Endothelial cell of umbilical vein (primary cell): ENCODE data around the gene ATG10. TPM values are rescaled to one million over a fixed set of nuclear protein-coding genes. Genes with fewer than 3 reads are reported as not detected.
"Not testable (repeated sequence)": the region's sequence is repeated elsewhere in the genome, so short reads cannot be mapped to it uniquely, and the experiment has no call there.

Source experiments
- BruUV-seq: library from RNA; stranded (reverse); fragments of 400-500 nt; replicated peaks from 2 replicates; lab custom pipeline; 2021; lab: Mats Ljungman, UMichigan
- CTCF ChIA-PET: fragments of 300-600, 350-600 bp; sonication (Branson Sonifier 250); formaldehyde crosslinking; loops from one replicate; lab custom pipeline; 2021; ENCODE audit warnings: antibody characterized with exemption, inconsistent platforms; lab: Charles Lee
- POLR2A ChIA-PET: fragments of 300-600, 350-600 bp; sonication (Branson Sonifier 250); formaldehyde crosslinking; loops from one replicate; lab custom pipeline; 2021; ENCODE audit warnings: antibody characterized with exemption, inconsistent platforms; lab: Charles Lee
- DNase-seq: peaks from one replicate; pipeline ENCODE4 v3.0.0-alpha.2; 2011; ENCODE audit warnings: low read depth, low spot score
- FAIRE-seq: peaks from 2 replicates; lab custom pipeline; 2011; peaks lifted over from hg19 to GRCh38; lab: Jason Lieb, UNC
- H2AFZ ChIP-seq: 2 replicates; pipeline ENCODE4 v1.6.0; 2012; ENCODE audit warnings: low read depth, low read length, control low read depth, inconsistent platforms
- H3K27ac ChIP-seq: 2 replicates; pipeline ENCODE4 v1.5.1; 2011; ENCODE audit warnings: low read depth, mild to moderate bottlenecking, control low read depth, low read length, moderate library complexity; ENCODE audit not compliant: insufficient read depth
- H3K27me3 ChIP-seq, 2 experiments: 2 replicates each; pipeline versions ENCODE4 v1.6.0 to v1.6.1; 2011; ENCODE audit warnings: low read length in 2 of 2, mixed read lengths in 1 of 2; ENCODE audit not compliant: control insufficient read depth in 2 of 2, insufficient read depth in 2 of 2
- H3K36me3 ChIP-seq, 2 experiments: 2 replicates in 1 of 2; 3 replicates in 1 of 2; pipeline ENCODE4 v1.5.1; 2011; ENCODE audit warnings: low read length in 2 of 2, mild to moderate bottlenecking in 1 of 2, moderate library complexity in 1 of 2; ENCODE audit not compliant: control insufficient read depth in 2 of 2, insufficient read depth in 2 of 2; ENCODE audit errors: extremely low read depth in 1 of 2
- H3K4me1 ChIP-seq: 3 replicates; pipeline ENCODE4 v1.5.1; 2011; ENCODE audit warnings: mild to moderate bottlenecking, low read length; ENCODE audit not compliant: control insufficient read depth, insufficient read depth; ENCODE audit errors: extremely low read depth
- H3K4me2 ChIP-seq: 2 replicates; pipeline ENCODE4 v1.6.1; 2011; ENCODE audit warnings: low read length, control low read depth, mixed read lengths; ENCODE audit not compliant: insufficient read depth
- H3K4me3 ChIP-seq, 3 experiments: fragments of 200-600 bp in 1 of 3; sonication (generic), shearing (Covaris generic) in 1 of 3; replicated peaks in 1 of 3; 2 replicates each; pipeline ENCODE4 v1.5.1; 2011 to 2016; ENCODE audit warnings: control low read depth in 3 of 3, low read length in 3 of 3, mild to moderate bottlenecking in 2 of 3, inconsistent platforms in 1 of 3, low read depth in 1 of 3, moderate library complexity in 1 of 3; ENCODE audit not compliant: insufficient read depth in 1 of 3
- H3K79me2 ChIP-seq: 2 replicates; pipeline ENCODE4 v1.6.0; 2012; ENCODE audit warnings: low read length, inconsistent platforms; ENCODE audit not compliant: control insufficient read depth, insufficient read depth
- H3K9ac ChIP-seq: replicated peaks from 2 replicates; pipeline ENCODE3; 2011; ENCODE audit warnings: low read length, control low read depth; ENCODE audit not compliant: insufficient read depth; ENCODE audit errors: extremely low read depth
- H3K9me1 ChIP-seq: replicated peaks from 3 replicates; pipeline ENCODE4 v1.6.0; 2011; ENCODE audit warnings: mild to moderate bottlenecking, low read length; ENCODE audit not compliant: control insufficient read depth, insufficient read depth; ENCODE audit errors: extremely low read depth
- H3K9me3 ChIP-seq: replicated peaks from 2 replicates; pipeline ENCODE4 v1.5.1; 2012; ENCODE audit warnings: low read length, inconsistent platforms; ENCODE audit not compliant: control insufficient read depth, insufficient read depth
- H4K20me1 ChIP-seq: replicated peaks from 2 replicates; pipeline ENCODE3; 2011; ENCODE audit warnings: mild to moderate bottlenecking, low read length; ENCODE audit not compliant: control insufficient read depth, insufficient read depth; ENCODE audit errors: extremely low read depth
- CTCF ChIP-seq, 2 donors: IDR thresholded peaks; 1 replicate in 1 of 2; 2 replicates in 1 of 2; pipeline ENCODE4 v1.5.1; 2011; ENCODE audit warnings: low read length in 2 of 2, mild to moderate bottlenecking in 2 of 2, moderate library complexity in 2 of 2, control low read depth in 1 of 2, inconsistent platforms in 1 of 2, low read depth in 1 of 2; ENCODE audit not compliant: insufficient read depth in 1 of 2; ENCODE audit errors: extremely low read depth in 1 of 2
- EZH2 ChIP-seq: IDR thresholded peaks from 2 replicates; pipeline ENCODE4 v1.6.1; 2012; ENCODE audit warnings: borderline replicate concordance, low read depth, mild to moderate bottlenecking, moderate library complexity, low read length, inconsistent platforms; ENCODE audit not compliant: severe bottlenecking
- FOS ChIP-seq: IDR thresholded peaks from 2 replicates; pipeline ENCODE4 v1.6.1; 2011; ENCODE audit warnings: mild to moderate bottlenecking, low read length, moderate library complexity, borderline replicate concordance; ENCODE audit not compliant: insufficient read depth
- GATA2 ChIP-seq: IDR thresholded peaks from 2 replicates; pipeline ENCODE4 v1.7.0; 2011; ENCODE audit warnings: low read depth, mild to moderate bottlenecking, moderate library complexity, mixed read lengths, low read length; ENCODE audit not compliant: insufficient read length, insufficient read depth
- JUN ChIP-seq: IDR thresholded peaks from 2 replicates; pipeline ENCODE4 v1.6.1; 2011; ENCODE audit warnings: borderline replicate concordance, low read depth; ENCODE audit not compliant: insufficient read length, insufficient read depth
- MAX ChIP-seq: IDR thresholded peaks from 2 replicates; pipeline ENCODE4 v1.6.1; 2011; ENCODE audit not compliant: insufficient read depth, insufficient read length
- MYC ChIP-seq: IDR thresholded peaks from one replicate; pipeline ENCODE4 v1.6.1; 2011; ENCODE audit warnings: mild to moderate bottlenecking, low read depth, low read length
- POLR2A ChIP-seq: IDR thresholded peaks from 2 replicates; pipeline ENCODE4 v1.6.1; 2012; ENCODE audit warnings: low read depth, mild to moderate bottlenecking, control low read depth, low read length
- POLR2AphosphoS5 ChIP-seq: IDR thresholded peaks from 2 replicates; pipeline ENCODE4 v1.6.1; 2012; ENCODE audit warnings: low read depth, mild to moderate bottlenecking, control low read depth, low read length, moderate library complexity; ENCODE audit not compliant: insufficient read depth
- dilution Hi-C: fragments of 300-500 bp; cut with MboI; formaldehyde crosslinking; loops from one replicate; pipeline ENCODE4 v1.15.0; 2019; ENCODE audit warnings: low sequenced_read_pairs; ENCODE audit not compliant: extremely low pct_ligation_motif_present
- intact Hi-C: fragments of 100-400 bp; cut with micrococcal nuclease; formaldehyde crosslinking; loops from one replicate; pipeline ENCODE4 v1.10.0; 2022
- polyA plus RNA-seq, 4 experiments: library from polyadenylated mRNA; depleted of rRNA in 3 of 4; stranded (reverse) in 3 of 4; unstranded in 1 of 4; fragments of >200 nt; gene quantifications; 2 replicates each; pipeline versions ENCODE4 v1.2.1 to v1.2.3, GENCODE V29; 2011 to 2012; ENCODE audit warnings: missing spikeins in 1 of 4
- total RNA-seq: library from RNA; stranded (reverse); gene quantifications from 2 replicates; pipeline ENCODE4 v1.2.3, GENCODE V29; 2021

The ATG10 gene
- total and polyA plus RNA-seq, 2 donors (not counting 3 experiments of a cell fraction or from before 2014, with no cell fraction given): 1.6 to 3.9 TPM

GRCh38 chr5:82066791-82067190 is 95.0 kb downstream of the ATG10 start:
- no peaks in the 10 kb centered on the region for H4K20me1 ChIP-seq
- H3K79me2 ChIP-seq: no peaks in the 10 kb centered on the region
- H2AFZ ChIP-seq: no peak overlapping the region
- dilution Hi-C loops: no loop called here
- BruUV-seq: no TSS peak
- H3K27ac ChIP-seq: no peak overlapping the region
- POLR2A ChIA-PET: no interaction called here
- H3K9me3 ChIP-seq: no peaks in the 10 kb centered on the region
- H3K27me3 ChIP-seq: no peaks in the 10 kb centered on the region
- H3K9ac ChIP-seq: no peak overlapping the region
- H3K4me2 ChIP-seq: no peak overlapping the region
- no peaks in the 10 kb centered on the region for H3K9me1 ChIP-seq
- DNase-seq (no peak), FAIRE-seq (no peak)
- no peak overlapping the region for H3K4me3 ChIP-seq
- H3K36me3 ChIP-seq: no peaks in the 10 kb centered on the region
- H3K4me1 ChIP-seq: no peaks in the 10 kb centered on the region
- TF ChIP-seq POLR2A (no peak), POLR2AphosphoS5 (no peak), FOS (no peak), GATA2 (no peak), MAX (no peak), JUN (no peak), CTCF (IDR thresholded peaks at IDR 0.05; ENCODE audit: extremely low read depth in 1 of 2, insufficient read depth in 1 of 2, low read depth in 1 of 2, low read length in 2 of 2) (no peak), EZH2 (no peak), MYC (no peak)
- CTCF ChIA-PET: no interaction called here
- intact Hi-C loops: no loop called here

- intact Hi-C loops, H3K4me1 ChIP-seq, FAIRE-seq, H3K4me2 ChIP-seq, H3K27ac ChIP-seq, H3K27me3 ChIP-seq, H3K4me3 ChIP-seq, DNase-seq, dilution Hi-C loops, H3K36me3 ChIP-seq, BruUV-seq, CTCF ChIA-PET, H3K9ac ChIP-seq, H3K79me2 ChIP-seq, H2AFZ ChIP-seq, H4K20me1 ChIP-seq, H3K9me3 ChIP-seq, POLR2A ChIA-PET, H3K9me1 ChIP-seq: not testable (repeated sequence)
Measured at GRCh38 chr5:82068042-82068441, 96.2 kb downstream of the ATG10 start.
